Breast epithelium (tissue), 4 donors: ENCODE results near the gene TRANK1. TPM values are rescaled to one million over a fixed set of nuclear protein-coding genes. Genes with fewer than 3 reads are reported as not detected.

Source experiments
- DNase-seq, 2 donors: peaks; one replicate each; pipeline ENCODE4 v3.0.0-alpha.2; 2019; ENCODE audit warnings: low spot score in 2 of 2
- H3K27ac ChIP-seq, 2 donors: fragments of 200-600 bp; sonication (generic) in 1 of 2; one replicate each; pipeline ENCODE4 v1.5.1; 2016 to 2019; ENCODE audit warnings: mild to moderate bottlenecking in 1 of 2
- H3K27me3 ChIP-seq, 2 donors: fragments of 200-600 bp; sonication (generic) in 1 of 2; one replicate each; pipeline versions ENCODE4 v1.5.1 to v1.6.0; 2017 to 2019; ENCODE audit warnings: control low read depth in 1 of 2, mild to moderate bottlenecking in 1 of 2
- H3K36me3 ChIP-seq: fragments of 200-600 bp; one replicate; pipeline ENCODE4 v1.5.1; 2019
- H3K4me1 ChIP-seq, 2 donors: fragments of 200-600 bp; sonication (generic); one replicate each; pipeline ENCODE4 v1.5.1; 2016 to 2019; ENCODE audit warnings: control low read depth in 1 of 2
- H3K4me3 ChIP-seq, 3 donors: fragments of 200-600 bp; sonication (generic); 1 replicate in 2 of 3; 2 replicates in 1 of 3; pipeline ENCODE4 v1.5.1; 2016 to 2019; ENCODE audit warnings: mild to moderate bottlenecking in 3 of 3, moderate library complexity in 2 of 3
- H3K9me3 ChIP-seq, 2 donors: fragments of 200-600 bp; sonication (generic) in 1 of 2; one replicate each; pipeline ENCODE4 v1.5.1; 2016 to 2019; ENCODE audit warnings: control low read depth in 1 of 2
- CTCF ChIP-seq, 3 donors: fragments of 450-650 bp; IDR thresholded peaks; one replicate each; pipeline ENCODE4 v1.5.1; 2016 to 2017; ENCODE audit warnings: antibody characterized with exemption in 3 of 3, mild to moderate bottlenecking in 3 of 3, moderate library complexity in 3 of 3
- POLR2A ChIP-seq: fragments of 450-650 bp; IDR thresholded peaks from one replicate; pipeline ENCODE4 v1.6.1; 2016; ENCODE audit warnings: antibody characterized with exemption, mild to moderate bottlenecking, moderate library complexity
- POLR2AphosphoS5 ChIP-seq, 3 donors: sonication (generic); formaldehyde crosslinking; IDR thresholded peaks; one replicate each; pipeline ENCODE4 v1.6.1; 2017; ENCODE audit warnings: antibody characterized with exemption in 3 of 3
- intact Hi-C: fragments of 100-400 bp; cut with DNase I; formaldehyde crosslinking; loops from one replicate; pipeline ENCODE4 v1.15.1; 2023; ENCODE audit warnings: low total_unique reads
- total RNA-seq, 3 donors: library from RNA; depleted of rRNA; stranded (reverse); fragments of >200 nt; gene quantifications; one replicate each; pipeline ENCODE4 v1.1.0, GENCODE V29; 2016

Gene TRANK1
- total RNA-seq, 3 donors from 2014 or later = 13.6 to 16.6 (median 13.8) TPM

GRCh38 chr3:36875397-36875796 lies 69.5 kb downstream of the TRANK1 start:
- Histone ChIP-seq H3K9me3 (no peaks in the 10 kb centered on the region), H3K4me3 (no peak overlapping the region), H3K27ac (no peak overlapping the region), H3K4me1 (no peaks in the 10 kb centered on the region), H3K36me3 (no peaks in the 10 kb centered on the region), H3K27me3 (no peaks in the 10 kb centered on the region)
- TF ChIP-seq POLR2AphosphoS5 (IDR thresholded peaks at IDR 0.05) (no peak), POLR2A (no peak), CTCF (IDR thresholded peaks at IDR 0.05) (no peak)
- no peak for DNase-seq
- intact Hi-C loops = no loop called here

- TF ChIP-seq POLR2A (no peak), POLR2AphosphoS5 (IDR thresholded peaks at IDR 0.05) (no peak), CTCF (IDR thresholded peaks at IDR 0.05) (no peak)
- no peaks in the 10 kb centered on the region for H3K9me3 ChIP-seq
- no peak overlapping the region for H3K27ac ChIP-seq
- H3K36me3 ChIP-seq = no peaks in the 10 kb centered on the region
- H3K27me3 ChIP-seq = no peaks in the 10 kb centered on the region
- no peak overlapping the region for H3K4me3 ChIP-seq
- intact Hi-C loops = no loop called here
- DNase-seq = no peak
- no peaks in the 10 kb centered on the region for H3K4me1 ChIP-seq
Measured at GRCh38 chr3:36874424-36874823, 70.4 kb downstream of the TRANK1 start.

DNA sequence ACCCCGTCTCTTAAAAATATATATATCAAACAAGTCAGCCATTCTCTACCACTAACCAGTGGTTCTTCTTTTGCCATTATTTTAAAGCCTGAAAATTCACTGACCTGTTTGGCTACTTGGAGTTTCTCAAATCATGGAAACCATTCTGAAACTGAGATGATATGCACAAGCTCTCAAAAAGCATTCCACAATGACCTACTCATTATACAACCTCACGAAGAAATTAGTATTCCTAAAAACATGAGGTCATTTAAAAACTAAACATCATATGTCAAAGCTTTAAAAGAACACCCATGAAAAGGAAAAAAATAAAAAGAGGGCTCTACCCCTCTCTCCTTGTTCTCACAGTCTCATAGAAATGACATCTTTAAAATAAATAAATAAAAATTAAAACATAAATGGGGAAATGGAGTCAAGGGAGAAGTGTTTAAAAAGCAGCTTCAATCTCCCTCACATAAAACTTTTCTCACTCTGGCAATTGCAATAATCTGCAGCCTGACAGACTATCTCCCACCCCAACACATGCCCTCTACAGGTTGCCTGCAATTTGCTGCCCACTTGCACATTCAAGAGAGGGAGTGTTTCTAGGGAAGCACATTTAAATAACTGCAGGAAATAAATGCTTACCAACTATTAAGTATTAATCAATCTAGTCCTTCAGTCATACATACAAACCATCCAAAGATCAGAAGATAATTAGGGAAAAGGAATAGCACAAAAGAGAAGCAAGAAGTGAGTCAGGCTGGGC lies 73.3 kb downstream of the TRANK1 start:
- TF ChIP-seq CTCF (IDR thresholded peaks at IDR 0.05) = no peak
- TF ChIP-seq POLR2AphosphoS5 (IDR thresholded peaks at IDR 0.05) = no peak
- TF ChIP-seq POLR2A = no peak
- Histone ChIP-seq H3K36me3 (no peaks in the 10 kb centered on the region), H3K27me3 (no peaks in the 10 kb centered on the region), H3K27ac (no peak overlapping the region), H3K9me3 (no peaks in the 10 kb centered on the region), H3K4me1 (no peaks in the 10 kb centered on the region), H3K4me3 (no peak overlapping the region)
- intact Hi-C loops = no loop called here
- no peak for DNase-seq

DNA sequence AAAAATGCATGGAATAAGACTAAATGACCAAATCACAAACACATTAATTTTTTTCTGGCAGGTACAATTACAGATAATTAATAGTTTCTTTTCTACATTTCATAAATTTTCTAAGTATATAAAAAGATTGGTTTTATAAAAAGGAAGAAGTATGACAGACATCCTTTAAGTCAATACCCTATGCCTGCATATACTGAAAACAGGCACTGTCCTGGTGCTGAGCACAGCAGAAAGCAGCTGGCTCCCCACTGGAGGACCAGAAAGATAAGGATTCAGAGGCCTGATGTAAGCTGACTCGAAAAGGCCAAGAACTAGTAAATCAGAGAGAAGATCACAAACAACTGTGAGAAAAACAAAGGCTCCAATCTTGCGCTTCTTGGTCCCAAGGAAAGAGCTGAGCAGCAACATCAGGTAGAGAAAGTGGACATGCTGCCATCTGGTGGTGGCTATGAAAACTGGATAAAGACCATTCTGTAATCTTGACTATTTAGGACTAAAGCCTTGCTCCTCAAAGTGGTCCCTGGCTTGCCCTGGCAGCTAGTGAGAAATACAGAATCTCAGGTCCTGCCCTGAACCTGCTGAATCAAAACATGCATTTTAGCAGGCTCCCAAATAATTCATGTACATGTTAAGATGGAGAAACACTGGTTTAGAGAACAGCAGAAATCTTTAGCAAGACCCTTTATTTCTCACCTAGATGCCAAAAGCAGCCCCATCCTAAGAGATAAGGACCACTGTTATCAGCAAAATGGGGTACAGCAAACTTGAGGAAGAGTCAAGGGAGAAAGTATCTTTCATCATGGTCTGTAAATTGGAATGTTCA lies 76.0 kb downstream of the TRANK1 start:
- no peaks in the 10 kb centered on the region for H3K9me3 ChIP-seq

More for the DNA sequence above, 76.0 kb downstream of the TRANK1 start:
- H3K36me3 ChIP-seq = no peaks in the 10 kb centered on the region
- no peak overlapping the region for H3K27ac ChIP-seq
- H3K4me3 ChIP-seq = no peak overlapping the region
- intact Hi-C loops = no loop called here
- H3K4me1 ChIP-seq = no peaks in the 10 kb centered on the region
- H3K27me3 ChIP-seq = no peaks in the 10 kb centered on the region
- no peak for DNase-seq
- TF ChIP-seq POLR2A (no peak), CTCF (IDR thresholded peaks at IDR 0.05) (peak; percentile 42 to 64 (median 58)), POLR2AphosphoS5 (IDR thresholded peaks at IDR 0.05) (no peak)
